ENCODE results near the gene ECE1.
"Not testable (repeated sequence)": the region's sequence is repeated elsewhere in the genome, so short reads cannot be mapped to it uniquely, and the experiment has no call there.

ECE1 gene

GRCh38 chr1:21185221-21185731, 105.0 kb downstream of the ECE1 start:
- Histone ChIP-seq H3K9me3 (no peaks in the 10 kb centered on the region), H3K27me3 (no peaks in the 10 kb centered on the region), H3K4me1 (no peaks in the 10 kb centered on the region), H3K4me3 (no peak overlapping the region), H3K36me3 (no peaks in the 10 kb centered on the region), H3K27ac (no peak overlapping the region)
- no peak for DNase-seq
- intact Hi-C loops (cut with DNase I; ENCODE audit: low total_unique reads), result no loop called here
- TF ChIP-seq CTCF (IDR thresholded peaks at IDR 0.05), result no peak

GRCh38 chr1:21184276-21184675, 106.0 kb downstream of the ECE1 start:
- no peaks in the 10 kb centered on the region for H3K36me3 ChIP-seq
- H3K9me3 ChIP-seq, result no peaks in the 10 kb centered on the region
- intact Hi-C loops (cut with DNase I; ENCODE audit: low total_unique reads), result no loop called here
- H3K4me1 ChIP-seq, result no peaks in the 10 kb centered on the region
- no peak for TF ChIP-seq CTCF (IDR thresholded peaks at IDR 0.05)
- no peak for DNase-seq
- H3K4me3 ChIP-seq, result no peak overlapping the region
- no peaks in the 10 kb centered on the region for H3K27me3 ChIP-seq
- no peak overlapping the region for H3K27ac ChIP-seq

- intact Hi-C loops (cut with DNase I; ENCODE audit: low total_unique reads), result no loop called here
- Histone ChIP-seq H3K27ac (no peak overlapping the region), H3K27me3 (no peaks in the 10 kb centered on the region), H3K4me1 (no peaks in the 10 kb centered on the region), H3K36me3 (no peaks in the 10 kb centered on the region), H3K4me3 (no peak overlapping the region), H3K9me3 (no peaks in the 10 kb centered on the region)
- no peak for TF ChIP-seq CTCF (IDR thresholded peaks at IDR 0.05)
- no peak for DNase-seq
Observed at GRCh38 chr1:21182181-21182731, 108.0 kb downstream of the ECE1 start.

GRCh38 chr1:21178271-21178670, 112.0 kb downstream of the ECE1 start:
- intact Hi-C loops (cut with DNase I; ENCODE audit: low total_unique reads); DNase-seq; H3K4me3 ChIP-seq; H3K9me3 ChIP-seq; H3K27me3 ChIP-seq; H3K36me3 ChIP-seq; H3K27ac ChIP-seq: not testable (repeated sequence)
- H3K4me1 ChIP-seq, result peaks cover 0 to 13% (median 6%) of the 10 kb centered on the region in 4 donors

- TF ChIP-seq CTCF (IDR thresholded peaks at IDR 0.05), result no peak
- Histone ChIP-seq H3K27ac (peak within 1 kb of the TSS; percentile 87 to 92), H3K9me3 (no peaks in the 10 kb centered on the region), H3K4me1 (peaks cover 0 to 19% (median 7%) of the 10 kb centered on the region in 4 donors), H3K4me3 (peak within 1 kb of the TSS; percentile 74 to 89), H3K27me3 (no peaks in the 10 kb centered on the region), H3K36me3 (no peaks in the 10 kb centered on the region)
- intact Hi-C loops (cut with DNase I; ENCODE audit: low total_unique reads), result no loop called here
- DNase-seq, result peak; percentile 99
Observed at GRCh38 chr1:21176586-21177555, 113.4 kb downstream of the ECE1 start, which contains the start of gene EIF4G3. TSS of gene EIF4G3 (minus strand) at chr1:21176897. CDS start at chr1:21002742, 174,155 bp downstream.
